Stimulated activated effector memory CD8-positive, alpha-beta T cell treated with anti-CD3 and anti-CD28 coated beads, Interleukin-12 subunit alpha, Interleukin-12 subunit beta, amount 100 ng/mL, for 72 hours (primary cell): ENCODE data around the gene MED31.
A peak's percentile ranks its signal among the peaks of the same experiment; 100 is the strongest.

ENCODE experiments used
- ATAC-seq: fragments of 150-1000 bp; cut with Tn5 transposase; 2 replicates; pipeline ENCODE4 v1.10.0; 2021
- DNase-seq, 2 donors: peaks; one replicate each; pipeline ENCODE4 v3.0.0; 2021 to 2022; ENCODE audit warnings: low spot score in 2 of 2
- H3K27ac Mint-ChIP-seq: one replicate; pipeline ENCODE4 v1.8.0; 2022; ENCODE audit warnings: mild to moderate bottlenecking, mixed read lengths
- H3K36me3 Mint-ChIP-seq: one replicate; pipeline ENCODE4 v1.8.0; 2022; ENCODE audit warnings: mild to moderate bottlenecking, mixed read lengths
- H3K4me1 Mint-ChIP-seq: one replicate; pipeline ENCODE4 v1.8.0; 2022; ENCODE audit warnings: mixed read lengths
- H3K4me3 Mint-ChIP-seq: one replicate; pipeline ENCODE4 v1.8.0; 2022; ENCODE audit warnings: mild to moderate bottlenecking, mixed read lengths
- H3K9me3 Mint-ChIP-seq: one replicate; pipeline ENCODE4 v1.8.0; 2022; ENCODE audit warnings: mixed read lengths

MED31 gene

GRCh38 chr17:6648181-6648580 lies 3.2 kb downstream of the MED31 start:
- no peak for ATAC-seq
- peaks cover 81% of the 10 kb centered on the region for H3K36me3 Mint-ChIP-seq
- no peak overlapping the region for H3K4me3 Mint-ChIP-seq
- peaks cover 70% of the 10 kb centered on the region for H3K4me1 Mint-ChIP-seq
- no peak overlapping the region for H3K27ac Mint-ChIP-seq
- no peak for DNase-seq
- H3K9me3 Mint-ChIP-seq = no peaks in the 10 kb centered on the region

DNA sequence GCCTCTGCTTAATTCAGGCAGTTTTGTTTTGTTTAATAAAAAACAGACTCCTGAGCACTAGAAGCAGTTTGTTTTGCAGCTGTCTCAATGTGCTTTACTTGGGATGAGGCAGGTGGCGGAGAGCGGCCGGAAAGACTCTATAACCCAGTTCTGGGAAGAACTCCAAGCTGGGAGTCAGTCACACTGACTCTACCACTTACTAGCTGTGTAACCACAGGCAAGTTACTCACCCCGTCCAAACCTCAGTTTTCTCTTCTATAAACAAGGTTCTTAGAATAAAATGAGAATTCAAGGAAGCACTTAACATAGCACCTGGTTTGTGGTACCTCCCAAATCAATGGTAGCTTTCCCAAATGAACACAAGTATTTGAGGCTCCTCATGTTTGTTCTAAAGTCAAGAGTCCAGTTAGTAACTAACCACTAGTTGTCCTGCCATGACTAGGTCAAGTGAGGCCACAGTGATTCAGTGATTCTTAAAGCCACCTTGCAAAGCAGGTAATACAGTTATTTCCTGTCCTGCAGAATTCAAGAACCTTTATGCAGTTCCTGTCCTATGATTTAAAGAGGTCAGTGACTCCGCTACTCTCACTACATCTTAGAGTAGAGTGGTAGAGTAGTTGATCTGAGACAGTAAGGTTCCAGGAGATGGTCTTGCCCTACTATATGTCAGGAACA lies 7.8 kb downstream of the MED31 start:
- Mint-ChIP-seq H3K27ac (peak overlapping the region; percentile 92), H3K9me3 (no peaks in the 10 kb centered on the region), H3K36me3 (peaks cover 91% of the 10 kb centered on the region), H3K4me3 (peak overlapping the region; percentile 90), H3K4me1 (peaks cover 73% of the 10 kb centered on the region)
- DNase-seq (no peak), ATAC-seq (peak; percentile 47)

DNA sequence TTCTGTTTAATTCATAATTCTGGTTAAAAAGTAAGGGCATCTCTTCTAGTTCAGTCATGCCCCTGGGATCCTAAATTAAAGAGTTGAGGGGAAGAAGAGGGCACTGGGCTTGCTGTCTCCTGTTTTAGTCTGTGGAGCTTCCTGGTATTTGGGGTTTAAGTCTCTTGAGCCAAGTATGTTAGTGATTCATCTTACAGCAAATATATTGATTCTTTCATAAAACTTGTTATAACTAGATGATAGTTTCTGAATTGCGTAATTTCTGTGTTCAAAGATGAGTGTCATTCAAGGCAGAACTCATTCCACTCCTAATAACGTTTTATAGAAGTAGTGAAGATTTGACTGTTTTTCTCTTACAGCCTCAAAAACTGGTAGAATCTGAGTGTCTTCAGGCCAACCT lies 8.8 kb downstream of the MED31 start:
- Mint-ChIP-seq H3K36me3 (peaks cover 81% of the 10 kb centered on the region), H3K27ac (peak overlapping the region; percentile 92), H3K4me1 (peaks cover 73% of the 10 kb centered on the region), H3K9me3 (no peaks in the 10 kb centered on the region), H3K4me3 (peak overlapping the region; percentile 90)
- DNase-seq (no peak), ATAC-seq (peak; percentile 42)

DNA sequence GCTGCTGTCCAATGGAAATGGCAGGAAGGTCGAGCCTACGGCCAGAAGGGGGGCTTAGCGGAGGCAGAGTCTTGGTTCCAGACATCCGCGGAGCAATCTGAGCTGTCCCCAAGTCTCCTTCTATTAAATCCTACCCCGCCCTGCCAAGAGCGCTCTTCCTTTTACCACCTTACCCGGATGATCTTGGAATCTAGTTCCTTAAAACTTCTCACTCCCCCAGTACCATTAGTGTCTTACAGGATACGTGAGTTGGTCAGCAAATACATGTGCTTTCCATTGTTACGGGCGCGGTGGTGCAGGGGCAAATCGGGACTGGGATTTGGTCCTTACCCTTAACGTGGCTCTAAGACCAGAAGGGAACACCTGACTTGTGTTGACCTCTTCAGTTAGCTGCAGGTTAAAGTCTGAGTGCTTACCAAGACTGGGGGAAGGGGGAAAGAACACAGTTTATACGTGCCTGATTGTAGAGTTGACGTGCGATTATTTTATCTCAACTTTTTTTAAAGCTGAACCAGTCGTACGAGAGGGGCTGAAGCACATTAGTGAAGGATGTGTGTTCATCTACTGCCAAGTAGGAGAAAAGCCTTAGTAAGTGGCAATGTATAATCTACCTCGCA lies 10.1 kb downstream of the MED31 start:
- peaks cover 71% of the 10 kb centered on the region for H3K36me3 Mint-ChIP-seq
- peaks cover 78% of the 10 kb centered on the region for H3K4me1 Mint-ChIP-seq

GRCh38 chr17:6640536-6641246 lies 10.7 kb downstream of the MED31 start, which contains the start of the genes KIAA0753 and TXNDC17:
Gene KIAA0753, minus strand, starts transcription at chr17:6640711. Its CDS starts 5,608 bp downstream, at chr17:6635103.
Gene TXNDC17, plus strand, starts transcription at chr17:6641060. Its CDS starts 23 bp downstream, at chr17:6641083.
- Mint-ChIP-seq H3K4me1 (peaks cover 73% of the 10 kb centered on the region), H3K9me3 (no peaks in the 10 kb centered on the region), H3K4me3 (peak within 1 kb of the TSS; percentile 90), H3K36me3 (peaks cover 65% of the 10 kb centered on the region), H3K27ac (peak within 1 kb of the TSS; percentile 96)
- ATAC-seq (peak; percentile 86), DNase-seq (peak; percentile 93 to 98)

More for the DNA sequence above, 10.1 kb downstream of the MED31 start:
- Mint-ChIP-seq H3K9me3 (no peaks in the 10 kb centered on the region), H3K27ac (peak overlapping the region; percentile 96), H3K4me3 (peak overlapping the region; percentile 90)
- no peak for ATAC-seq
- peak in 1 of 2 donors; percentile 69 for DNase-seq

DNA sequence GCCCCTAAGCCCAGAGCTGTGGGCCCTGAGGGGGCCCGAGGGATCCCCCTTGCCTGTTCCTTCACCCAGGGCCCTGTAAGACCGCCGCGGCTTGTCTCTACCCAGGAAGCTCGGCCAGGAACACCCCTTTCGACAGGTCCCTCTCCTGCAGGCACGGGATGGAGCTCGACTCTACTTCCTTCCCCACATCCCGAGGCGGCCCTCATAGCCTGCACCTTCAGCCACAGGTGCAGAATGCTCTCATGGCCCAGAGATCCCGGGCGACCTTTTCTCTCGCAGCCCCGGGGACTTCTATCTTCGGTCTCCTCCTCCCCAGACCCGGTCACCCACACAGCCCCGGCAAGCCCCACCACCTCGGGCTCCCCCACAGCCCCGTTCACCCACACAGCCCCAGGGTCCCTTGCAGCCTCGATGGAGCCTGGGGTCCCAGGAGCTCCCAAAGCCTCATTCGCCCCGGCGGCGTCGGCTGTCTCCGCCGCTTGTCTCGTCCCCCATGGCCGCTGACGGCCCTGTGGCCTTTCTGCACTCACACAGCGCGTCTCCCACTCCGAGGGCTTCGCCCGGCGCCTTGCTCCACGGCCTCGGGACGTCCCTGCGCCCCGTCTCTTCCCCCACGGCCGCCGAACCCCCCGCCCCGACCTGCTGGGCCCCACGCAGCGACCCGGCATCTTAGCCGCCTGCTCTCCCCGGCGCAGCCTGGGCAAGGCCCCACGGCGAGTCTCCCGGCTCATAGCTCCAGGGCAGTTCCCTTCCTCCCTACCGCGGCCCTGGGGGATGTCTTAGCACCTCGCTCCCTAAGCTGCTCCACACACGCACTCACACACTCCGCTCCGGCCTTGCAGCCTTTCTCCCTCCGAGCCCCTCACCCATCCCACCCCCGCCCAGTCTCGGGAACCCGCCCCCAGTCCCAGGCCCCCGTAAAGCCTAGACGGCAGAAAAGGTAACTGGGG lies 11.5 kb downstream of the MED31 start:
- peak overlapping the region; percentile 90 for H3K4me3 Mint-ChIP-seq
- ATAC-seq (peak; percentile 39), DNase-seq (peak in 1 of 2 donors; percentile 60)
- no peaks in the 10 kb centered on the region for H3K9me3 Mint-ChIP-seq
- peaks cover 60% of the 10 kb centered on the region for H3K36me3 Mint-ChIP-seq
- H3K4me1 Mint-ChIP-seq = peaks cover 66% of the 10 kb centered on the region
- H3K27ac Mint-ChIP-seq = peak overlapping the region; percentile 96

DNA sequence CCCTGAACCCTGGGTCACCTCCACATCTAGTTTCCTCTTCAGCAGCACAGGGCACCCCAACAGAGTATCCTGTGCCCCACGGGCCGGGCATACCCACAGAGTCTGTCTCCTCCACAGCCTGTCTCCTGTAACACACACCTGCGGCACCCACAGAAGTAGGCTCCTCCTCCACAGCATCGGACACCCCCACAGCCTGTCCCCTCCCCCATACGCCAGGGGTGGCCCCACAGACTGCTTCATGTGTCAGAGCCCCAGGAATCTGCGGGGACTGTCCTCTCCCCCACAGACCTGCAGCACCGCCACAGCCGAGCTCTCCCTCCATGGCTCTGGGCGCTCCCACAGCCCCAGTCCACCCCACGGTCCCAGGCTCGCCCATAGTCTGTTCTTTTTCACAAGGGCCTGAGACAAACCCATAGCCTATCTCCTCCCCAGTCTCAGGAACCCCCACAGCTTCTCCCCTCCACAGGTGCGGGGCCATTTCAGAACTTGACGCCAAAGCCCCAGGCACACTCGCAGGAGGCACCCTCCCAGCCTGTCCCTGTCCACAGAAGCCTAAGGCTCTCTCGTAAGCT lies 12.3 kb downstream of the MED31 start:
- peak overlapping the region; percentile 90 for H3K4me3 Mint-ChIP-seq
- no peaks in the 10 kb centered on the region for H3K9me3 Mint-ChIP-seq
- H3K27ac Mint-ChIP-seq = peak overlapping the region; percentile 96
- DNase-seq (no peak), ATAC-seq (no peak)
- H3K36me3 Mint-ChIP-seq = peaks cover 60% of the 10 kb centered on the region
- H3K4me1 Mint-ChIP-seq = peaks cover 59% of the 10 kb centered on the region

GRCh38 chr17:6638046-6638908 lies 13.1 kb downstream of the MED31 start:
- H3K36me3 Mint-ChIP-seq = peaks cover 60% of the 10 kb centered on the region
- no peak for ATAC-seq
- no peaks in the 10 kb centered on the region for H3K9me3 Mint-ChIP-seq
- H3K27ac Mint-ChIP-seq = peak overlapping the region; percentile 96
- no peak for DNase-seq
- peak overlapping the region; percentile 90 for H3K4me3 Mint-ChIP-seq
- H3K4me1 Mint-ChIP-seq = peaks cover 50% of the 10 kb centered on the region

- Mint-ChIP-seq H3K4me3 (peak overlapping the region; percentile 90), H3K27ac (peak overlapping the region; percentile 96), H3K9me3 (no peaks in the 10 kb centered on the region), H3K4me1 (peaks cover 43% of the 10 kb centered on the region), H3K36me3 (peaks cover 60% of the 10 kb centered on the region)
- ATAC-seq (no peak), DNase-seq (no peak)
Observed at GRCh38 chr17:6637458-6637840, 14.0 kb downstream of the MED31 start.

GRCh38 chr17:6636616-6637457 lies 14.6 kb downstream of the MED31 start:
- DNase-seq (no peak), ATAC-seq (no peak)
- Mint-ChIP-seq H3K36me3 (peaks cover 61% of the 10 kb centered on the region), H3K27ac (peak overlapping the region; percentile 96), H3K4me1 (peaks cover 39% of the 10 kb centered on the region), H3K4me3 (peak overlapping the region; percentile 90), H3K9me3 (no peaks in the 10 kb centered on the region)

DNA sequence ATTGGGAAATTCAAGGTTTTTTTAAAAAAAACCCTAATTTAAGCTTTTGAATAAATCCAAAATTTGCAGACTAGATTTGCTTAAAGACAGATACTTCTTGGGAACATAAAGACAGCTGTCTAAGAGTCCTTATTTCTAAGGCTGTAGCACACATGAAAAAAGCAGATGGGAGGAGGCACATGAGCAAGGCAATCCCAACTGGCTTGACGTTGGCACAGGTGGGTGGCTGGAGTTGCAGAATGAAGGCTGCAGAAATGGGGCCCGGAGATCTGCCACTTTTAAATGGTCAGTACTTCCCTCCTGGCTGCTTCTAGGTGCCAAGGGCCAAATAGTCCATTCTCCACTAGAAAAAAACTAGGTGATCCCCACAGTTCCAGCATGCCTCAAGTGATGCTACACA lies 15.3 kb downstream of the MED31 start:
- ATAC-seq (no peak), DNase-seq (no peak)
- Mint-ChIP-seq H3K27ac (no peak overlapping the region), H3K36me3 (peaks cover 61% of the 10 kb centered on the region), H3K9me3 (no peaks in the 10 kb centered on the region), H3K4me3 (no peak overlapping the region), H3K4me1 (peaks cover 44% of the 10 kb centered on the region)

DNA sequence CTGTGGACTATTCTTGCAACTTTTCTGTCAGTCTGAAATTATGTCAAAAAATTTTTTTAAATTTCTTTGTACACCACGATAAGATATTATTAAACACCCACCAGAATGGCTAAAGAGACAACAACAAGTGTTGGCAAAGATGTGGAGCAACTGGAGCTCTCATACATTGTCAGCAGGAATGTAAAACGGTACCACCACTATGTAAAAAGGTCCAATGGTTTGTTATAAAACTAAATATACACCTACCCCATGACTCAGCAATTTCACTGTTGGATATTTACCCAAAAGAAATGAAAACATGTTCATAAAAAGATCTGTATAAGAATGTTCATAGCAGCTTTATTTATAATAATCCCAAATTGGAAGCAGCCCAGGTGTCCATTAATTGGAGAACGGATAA lies 18.1 kb downstream of the MED31 start:
- peaks cover 68% of the 10 kb centered on the region for H3K36me3 Mint-ChIP-seq
- no peak for DNase-seq

DNA sequence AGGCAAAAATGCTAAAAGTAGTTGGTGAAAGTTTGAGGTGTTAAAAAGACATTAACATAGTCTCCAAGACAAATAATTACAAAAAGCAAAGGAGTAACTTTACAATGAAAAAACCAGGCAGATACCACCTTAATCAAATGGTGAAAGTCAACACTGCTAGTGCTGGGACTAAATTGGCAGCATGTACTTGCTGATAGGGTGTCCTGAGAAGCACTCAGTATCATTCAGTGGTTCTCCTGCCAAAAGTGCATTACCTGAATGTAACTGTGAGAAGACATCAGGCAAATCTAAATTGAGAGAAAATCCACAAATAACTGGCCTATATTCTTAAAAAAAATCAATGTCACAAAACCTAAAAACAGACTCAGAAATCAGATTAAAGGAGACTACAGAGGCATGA lies 18.9 kb downstream of the MED31 start:
- H3K36me3 Mint-ChIP-seq = peaks cover 76% of the 10 kb centered on the region

More for the DNA sequence above, 18.1 kb downstream of the MED31 start:
- ATAC-seq = no peak
- H3K27ac Mint-ChIP-seq = no peak overlapping the region
- H3K4me1 Mint-ChIP-seq = peaks cover 26% of the 10 kb centered on the region
- H3K4me3 Mint-ChIP-seq = no peak overlapping the region
- H3K9me3 Mint-ChIP-seq = no peaks in the 10 kb centered on the region

More for the DNA sequence above, 18.9 kb downstream of the MED31 start:
- ATAC-seq (no peak), DNase-seq (no peak)
- Mint-ChIP-seq H3K4me3 (no peak overlapping the region), H3K27ac (no peak overlapping the region), H3K9me3 (no peaks in the 10 kb centered on the region), H3K4me1 (peaks cover 19% of the 10 kb centered on the region)
